GM23248 (cell line): ENCODE measurements around the gene CYTL1.

Experiments
- EZH2 ChIP-seq: fragments of 200-600 bp; sonication (generic); IDR thresholded peaks from 2 replicates; pipeline ENCODE4 v1.6.1; 2018; ENCODE audit warnings: antibody characterized with exemption, mild to moderate bottlenecking; ENCODE audit not compliant: insufficient read depth, poor library complexity, severe bottlenecking
- EZH2phosphoT487 ChIP-seq: fragments of 200-600 bp; sonication (generic); IDR thresholded peaks from 2 replicates; pipeline ENCODE4 v1.6.1; 2018; ENCODE audit warnings: antibody characterized with exemption, moderate library complexity, mild to moderate bottlenecking, low read depth; ENCODE audit not compliant: insufficient read depth

DNA sequence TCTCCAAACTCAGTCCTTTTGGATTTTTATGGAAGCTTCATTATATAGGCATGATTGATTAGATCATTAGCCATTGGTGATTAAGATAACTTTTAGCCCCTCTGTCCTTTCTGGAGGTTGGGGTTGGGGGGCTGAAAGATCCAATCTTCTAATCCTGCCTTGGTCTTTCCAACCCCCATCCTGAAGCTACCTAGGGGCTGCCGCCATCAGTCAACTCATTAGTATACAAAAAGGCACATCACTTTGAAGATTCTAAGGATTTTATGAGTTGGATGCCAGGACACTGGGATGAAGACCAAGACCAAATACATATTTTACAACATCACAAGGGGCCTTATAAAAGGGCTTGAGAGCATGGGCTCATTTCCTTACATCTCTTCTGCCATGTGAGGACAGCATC is 47.5 kb downstream of the CYTL1 start:
- no peak for TF ChIP-seq EZH2
- TF ChIP-seq EZH2phosphoT487: no peak
